Neuronal stem cell (in vitro differentiated cells): ENCODE results near the gene ADM2.

ENCODE experiments used
- DNase-seq: peaks from one replicate; pipeline ENCODE4 v3.0.0-alpha.2; 2013; ENCODE audit warnings: low spot score
- H2AFZ ChIP-seq: one replicate; pipeline ENCODE4 v1.6.1; 2013; ENCODE audit warnings: mild to moderate bottlenecking, low read length, inconsistent platforms
- H2AK5ac ChIP-seq: 2 replicates; pipeline ENCODE4 v1.6.1; 2013; ENCODE audit warnings: low read depth, mild to moderate bottlenecking, inconsistent platforms, low read length, moderate library complexity, mixed read lengths
- H2BK120ac ChIP-seq: 2 replicates; pipeline ENCODE4 v1.6.1; 2013; ENCODE audit warnings: low read depth, mild to moderate bottlenecking, inconsistent platforms, low read length, moderate library complexity, mixed read lengths
- H2BK12ac ChIP-seq: one replicate; pipeline ENCODE4 v1.6.1; 2013; ENCODE audit warnings: low read length, inconsistent platforms
- H2BK15ac ChIP-seq: 2 replicates; pipeline ENCODE4 v1.6.1; 2013; ENCODE audit warnings: mild to moderate bottlenecking, low read length, inconsistent platforms, mixed read lengths
- H2BK5ac ChIP-seq: one replicate; pipeline ENCODE4 v1.6.1; 2013; ENCODE audit warnings: inconsistent platforms, mild to moderate bottlenecking, low read length, moderate library complexity
- H3K14ac ChIP-seq: one replicate; pipeline ENCODE4 v1.6.1; 2013; ENCODE audit warnings: low read length, inconsistent platforms
- H3K18ac ChIP-seq: 2 replicates; pipeline ENCODE4 v1.6.1; 2013; ENCODE audit warnings: low read length, inconsistent platforms
- H3K23ac ChIP-seq: 2 replicates; pipeline ENCODE4 v1.6.1; 2013; ENCODE audit warnings: low read depth, mild to moderate bottlenecking, mixed read lengths, low read length, inconsistent platforms; ENCODE audit not compliant: poor library complexity
- H3K27ac ChIP-seq: replicated peaks from 3 replicates; pipeline ENCODE4 v1.5.1; 2013; ENCODE audit warnings: low read length, inconsistent platforms
- H3K27me3 ChIP-seq, 3 experiments: 2 replicates each; pipeline ENCODE4 v1.6.1; 2013; ENCODE audit warnings: low read length in 3 of 3, mild to moderate bottlenecking in 2 of 3, inconsistent platforms in 1 of 3, low read depth in 1 of 3, mixed read lengths in 1 of 3, moderate library complexity in 1 of 3; ENCODE audit not compliant: control insufficient read depth in 3 of 3, insufficient read depth in 3 of 3
- H3K36me3 ChIP-seq, 2 donors: replicated peaks in 1 of 2; 2 replicates each; pipeline ENCODE4 v1.6.1; 2013; ENCODE audit warnings: low read length in 2 of 2; ENCODE audit not compliant: control insufficient read depth in 2 of 2, insufficient read depth in 2 of 2
- H3K4ac ChIP-seq: 2 replicates; pipeline ENCODE4 v1.6.1; 2013; ENCODE audit warnings: inconsistent platforms, mild to moderate bottlenecking, low read length, moderate library complexity
- H3K4me1 ChIP-seq, 2 donors: 1 replicate in 1 of 2; 2 replicates in 1 of 2; pipeline ENCODE4 v1.6.1; 2013; ENCODE audit warnings: low read length in 2 of 2, low read depth in 1 of 2; ENCODE audit not compliant: control insufficient read depth in 2 of 2, insufficient read depth in 1 of 2
- H3K4me2 ChIP-seq: one replicate; pipeline ENCODE4 v1.6.1; 2013; ENCODE audit warnings: mild to moderate bottlenecking, low read length, inconsistent platforms; ENCODE audit not compliant: insufficient read depth, poor library complexity, severe bottlenecking
- H3K4me3 ChIP-seq, 2 donors: 2 replicates each; pipeline ENCODE4 v1.5.1; 2013; ENCODE audit warnings: low read length in 2 of 2, mild to moderate bottlenecking in 2 of 2, inconsistent platforms in 1 of 2, moderate library complexity in 1 of 2
- H3K79me1 ChIP-seq: one replicate; pipeline ENCODE4 v1.6.1; 2013; ENCODE audit warnings: low read depth, mild to moderate bottlenecking, inconsistent platforms, low read length, moderate library complexity
- H3K9ac ChIP-seq: one replicate; pipeline ENCODE4 v1.6.1; 2013; ENCODE audit warnings: mild to moderate bottlenecking, low read depth, low read length, inconsistent platforms; ENCODE audit not compliant: poor library complexity
- H3K9me3 ChIP-seq, 2 donors: replicated peaks in 1 of 2; 2 replicates each; pipeline versions ENCODE3 to v1.6.1; 2013; ENCODE audit warnings: low read length in 2 of 2, mild to moderate bottlenecking in 2 of 2, inconsistent platforms in 1 of 2, low read depth in 1 of 2, mixed read lengths in 1 of 2, moderate library complexity in 1 of 2; ENCODE audit not compliant: control insufficient read depth in 2 of 2, insufficient read depth in 1 of 2
- H4K8ac ChIP-seq: one replicate; pipeline ENCODE4 v1.6.1; 2013; ENCODE audit warnings: low read depth, mild to moderate bottlenecking, inconsistent platforms, low read length, moderate library complexity
- H4K91ac ChIP-seq: one replicate; pipeline ENCODE4 v1.6.1; 2013; ENCODE audit warnings: low read length, low read depth, mild to moderate bottlenecking, inconsistent platforms; ENCODE audit not compliant: poor library complexity
- WGBS, 2 donors: extraction: QIAGEN DNeasy Blood & Tissue Kit; methylation state at CpG; one replicate each; pipeline ENCODE4 v1.1.7; 2013; ENCODE audit warnings: missing lambda C conversion rate in 2 of 2, mixed read lengths in 1 of 2; ENCODE audit not compliant: insufficient read length in 2 of 2, insufficient replicate concordance in 1 of 2; ENCODE audit errors: extremely low coverage in 2 of 2; 5-methylcytosine and 5-hydroxymethylcytosine counted together

The ADM2 gene

DNA sequence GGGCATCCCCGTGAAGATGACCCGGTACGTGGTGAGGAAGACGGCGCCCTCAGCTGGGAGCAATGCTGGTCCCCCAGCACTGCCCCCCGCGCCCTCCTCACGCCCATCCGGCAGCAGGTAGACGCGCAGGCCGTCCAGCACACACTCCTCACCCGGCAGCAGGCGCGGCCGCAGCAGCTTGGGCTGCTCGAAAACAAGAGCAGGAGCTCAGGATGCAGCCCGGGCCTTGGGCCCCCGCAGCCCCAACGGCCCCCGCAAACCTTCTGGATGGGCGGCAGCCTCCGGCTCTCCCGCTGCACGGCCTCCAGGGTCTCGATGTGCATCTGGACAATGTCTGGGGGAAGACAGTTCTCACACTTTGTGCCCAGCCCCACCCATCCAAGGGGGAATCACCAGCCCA is 19.8 kb upstream of the ADM2 start:
- H3K27me3 ChIP-seq = no peaks in the 10 kb centered on the region
- no peak overlapping the region for H3K23ac ChIP-seq
- no peak overlapping the region for H2BK5ac ChIP-seq
- peaks cover 5% of the 10 kb centered on the region for H3K79me1 ChIP-seq
- no CpG with 5 or more reads among the region's 26 CpGs for WGBS, 2 donors
- H3K9ac ChIP-seq = peak overlapping the region; percentile 21
- H3K36me3 ChIP-seq = peaks cover 78 to 98% of the 10 kb centered on the region in 2 donors
- no peak overlapping the region for H4K91ac ChIP-seq
- no peak overlapping the region for H3K4ac ChIP-seq
- H4K8ac ChIP-seq = no peak overlapping the region
- H2AFZ ChIP-seq = no peak overlapping the region
- no peak overlapping the region for H3K14ac ChIP-seq
- no peak overlapping the region for H2BK120ac ChIP-seq
- no peak overlapping the region for H3K27ac ChIP-seq
- no peak overlapping the region for H2BK15ac ChIP-seq
- no peak overlapping the region for H2BK12ac ChIP-seq
- no peaks in the 10 kb centered on the region for H3K9me3 ChIP-seq
- no peak for DNase-seq
- H3K4me2 ChIP-seq = no peak overlapping the region
- no peak overlapping the region for H3K4me3 ChIP-seq
- no peak overlapping the region for H2AK5ac ChIP-seq
- H3K18ac ChIP-seq = no peak overlapping the region
- no peaks in the 10 kb centered on the region for H3K4me1 ChIP-seq

DNA sequence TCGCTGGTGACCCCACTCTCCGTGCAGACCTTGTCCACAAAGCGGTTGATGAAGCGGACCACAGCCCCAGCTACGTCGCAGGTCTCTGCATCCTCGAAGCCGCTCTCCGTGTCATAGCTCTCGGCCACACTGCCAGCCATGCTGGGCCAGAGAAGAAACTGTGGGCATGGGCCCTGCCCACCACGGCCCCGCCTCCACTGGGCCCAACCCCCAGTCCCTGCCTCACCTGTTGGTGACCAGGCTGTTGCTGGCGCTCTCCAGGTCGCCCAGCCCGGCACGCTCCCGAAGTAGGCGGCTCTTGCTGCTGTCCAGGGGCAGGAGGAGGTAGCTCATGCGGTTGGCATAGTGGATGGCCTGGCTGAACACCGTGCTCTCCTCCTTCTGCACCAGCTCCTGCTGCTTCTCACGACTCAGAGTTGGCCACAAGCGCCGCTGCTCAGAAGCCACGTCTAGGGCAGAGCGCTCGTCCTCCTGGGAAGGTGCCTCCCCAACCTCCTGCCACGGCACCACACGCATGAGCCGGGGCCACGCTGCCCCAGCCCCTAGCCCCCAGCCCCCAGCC is 19.3 kb upstream of the ADM2 start:
- H2BK12ac ChIP-seq = no peak overlapping the region
- no peak overlapping the region for H3K18ac ChIP-seq
- H2AK5ac ChIP-seq = no peak overlapping the region
- H4K91ac ChIP-seq = no peak overlapping the region
- no peak overlapping the region for H2BK120ac ChIP-seq
- DNase-seq = no peak
- H3K14ac ChIP-seq = no peak overlapping the region
- no peak overlapping the region for H2AFZ ChIP-seq
- no peak overlapping the region for H3K9ac ChIP-seq
- no peak overlapping the region for H2BK15ac ChIP-seq
- peaks cover 5% of the 10 kb centered on the region for H3K79me1 ChIP-seq
- H3K27me3 ChIP-seq = no peaks in the 10 kb centered on the region
- peaks cover 81 to 98% of the 10 kb centered on the region in 2 donors for H3K36me3 ChIP-seq
- no peak overlapping the region for H4K8ac ChIP-seq
- H3K27ac ChIP-seq = no peak overlapping the region
- H3K4me1 ChIP-seq = no peaks in the 10 kb centered on the region
- no peak overlapping the region for H3K4me3 ChIP-seq
- no CpG with 5 or more reads among the region's 30 CpGs for WGBS, 2 donors
- H3K4ac ChIP-seq = no peak overlapping the region
- H3K4me2 ChIP-seq = no peak overlapping the region
- H3K23ac ChIP-seq = no peak overlapping the region
- no peak overlapping the region for H2BK5ac ChIP-seq
- H3K9me3 ChIP-seq = no peaks in the 10 kb centered on the region

DNA sequence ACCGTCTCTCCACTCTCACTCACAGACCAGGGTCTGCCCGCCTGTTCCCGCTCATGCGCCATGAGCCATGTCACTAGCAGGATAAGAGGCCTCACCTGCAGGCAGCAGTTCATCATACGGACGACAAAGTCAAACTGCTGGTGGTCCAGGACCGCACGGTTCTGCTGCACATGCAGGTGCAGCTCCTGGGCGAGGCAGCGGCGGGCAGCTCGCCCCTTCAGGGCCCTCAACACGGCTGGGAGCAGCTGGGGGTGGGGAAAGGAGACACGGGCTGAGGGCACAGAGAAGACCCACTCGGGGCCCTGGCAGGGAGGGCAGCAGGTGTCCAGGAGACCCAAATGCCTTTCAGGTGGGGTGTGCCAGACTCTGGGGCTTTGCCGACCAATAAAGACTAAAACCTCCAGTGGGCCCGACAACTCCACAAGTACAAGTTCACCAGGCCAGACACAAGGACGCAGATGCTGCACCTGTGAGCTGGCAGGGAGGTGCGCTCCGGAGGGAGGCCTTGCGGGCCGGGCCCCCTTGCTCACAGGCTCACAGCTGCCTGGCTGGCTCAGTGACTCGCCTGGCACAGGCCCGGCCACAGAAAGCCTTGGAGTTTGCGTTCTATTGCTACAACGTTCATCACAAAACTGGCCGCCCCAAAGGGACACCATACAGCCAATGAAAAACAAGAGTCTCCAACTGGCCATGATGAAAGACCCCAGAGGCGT is 18.0 kb upstream of the ADM2 start:
- Histone ChIP-seq H3K27ac (no peak overlapping the region), H3K9me3 (no peaks in the 10 kb centered on the region), H4K91ac (no peak overlapping the region), H2AFZ (no peak overlapping the region), H4K8ac (no peak overlapping the region), H3K4me1 (no peaks in the 10 kb centered on the region), H3K4me3 (no peak overlapping the region), H3K36me3 (peaks cover 80 to 99% of the 10 kb centered on the region in 2 donors), H2BK5ac (no peak overlapping the region), H3K9ac (no peak overlapping the region), H3K4ac (no peak overlapping the region), H3K14ac (no peak overlapping the region), H2AK5ac (no peak overlapping the region), H2BK12ac (no peak overlapping the region), H3K4me2 (peak overlapping the region; percentile 24), H3K79me1 (peaks cover 15% of the 10 kb centered on the region), H3K23ac (peak overlapping the region; percentile 55), H2BK120ac (no peak overlapping the region), H2BK15ac (no peak overlapping the region), H3K18ac (no peak overlapping the region), H3K27me3 (no peaks in the 10 kb centered on the region)
- WGBS, 2 donors = no CpG with 5 or more reads among the region's 28 CpGs
- no peak for DNase-seq

DNA sequence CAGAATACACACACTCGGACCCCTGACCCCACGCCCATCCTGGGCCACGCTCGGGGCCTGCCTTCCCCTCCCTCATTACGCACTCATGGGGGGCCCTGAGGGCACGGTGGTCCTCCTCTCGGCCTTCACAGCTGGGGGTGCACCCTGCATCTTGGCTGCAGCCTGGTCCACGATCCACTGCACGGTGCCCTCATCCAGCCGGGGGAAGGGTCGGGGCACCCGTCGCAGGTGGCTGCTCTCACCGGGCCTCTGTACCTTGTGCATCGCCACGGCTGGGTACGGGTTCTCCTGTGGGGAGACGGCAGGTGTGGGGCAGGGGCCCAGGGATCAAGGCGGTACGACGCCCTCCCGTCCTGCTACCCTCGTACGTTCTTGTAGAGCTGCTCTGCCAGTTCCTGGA is 16.9 kb upstream of the ADM2 start:
- Histone ChIP-seq H2AFZ (no peak overlapping the region), H3K36me3 (peaks cover 70 to 88% of the 10 kb centered on the region in 2 donors), H3K14ac (no peak overlapping the region), H3K23ac (no peak overlapping the region), H4K8ac (no peak overlapping the region), H3K18ac (no peak overlapping the region), H3K4ac (no peak overlapping the region), H2AK5ac (no peak overlapping the region), H3K27ac (no peak overlapping the region), H2BK120ac (no peak overlapping the region), H3K27me3 (no peaks in the 10 kb centered on the region), H3K4me2 (no peak overlapping the region), H2BK12ac (no peak overlapping the region), H4K91ac (peak overlapping the region; percentile 79), H3K4me1 (no peaks in the 10 kb centered on the region), H3K9me3 (no peaks in the 10 kb centered on the region), H2BK5ac (no peak overlapping the region), H3K4me3 (no peak overlapping the region), H3K9ac (peak overlapping the region; percentile 44), H2BK15ac (no peak overlapping the region), H3K79me1 (peaks cover 22% of the 10 kb centered on the region)
- DNase-seq = no peak
- no CpG with 5 or more reads among the region's 24 CpGs for WGBS, 2 donors
